T follicular helper cell (primary cell): ENCODE measurements around the gene STXBP3.

Experiments
- DNase-seq: peaks from one replicate; pipeline ENCODE4 v3.0.0-alpha.2; 2020; ENCODE audit warnings: low read depth

The STXBP3 gene

GRCh38 chr1:108801101-108801500 is 54.6 kb downstream of the STXBP3 start:
- DNase-seq, result no peak

- DNase-seq, result no peak
Measured at GRCh38 chr1:108803548-108803947, 57.1 kb downstream of the STXBP3 start.

- DNase-seq, result no peak
Measured at GRCh38 chr1:108808438-108808837, 62.0 kb downstream of the STXBP3 start.

GRCh38 chr1:108811611-108812010 is 65.1 kb downstream of the STXBP3 start:
- DNase-seq, result no peak

- DNase-seq, result no peak
Measured at GRCh38 chr1:108813326-108813725, 66.9 kb downstream of the STXBP3 start.

- DNase-seq, result no peak
Measured at GRCh38 chr1:108814343-108815125, 68.1 kb downstream of the STXBP3 start.

- DNase-seq, result no peak
Measured at GRCh38 chr1:108815566-108815965, 69.1 kb downstream of the STXBP3 start.

GRCh38 chr1:108816049-108816893 is 69.8 kb downstream of the STXBP3 start:
- DNase-seq, result no peak

GRCh38 chr1:108817016-108817415 is 70.5 kb downstream of the STXBP3 start:
- DNase-seq, result no peak

GRCh38 chr1:108817811-108818210 is 71.3 kb downstream of the STXBP3 start:
- no peak for DNase-seq

- DNase-seq, result no peak
Measured at GRCh38 chr1:108819878-108820277, 73.4 kb downstream of the STXBP3 start.

- no peak for DNase-seq
Measured at GRCh38 chr1:108823632-108824031, 77.2 kb downstream of the STXBP3 start.

GRCh38 chr1:108824051-108824450 is 77.6 kb downstream of the STXBP3 start:
- no peak for DNase-seq

- no peak for DNase-seq
Measured at GRCh38 chr1:108826081-108826635, 79.7 kb downstream of the STXBP3 start.

- peak; percentile 54 for DNase-seq
Measured at GRCh38 chr1:108828074-108828961, 81.8 kb downstream of the STXBP3 start.

- no peak for DNase-seq
Measured at GRCh38 chr1:108829498-108829916, 83.0 kb downstream of the STXBP3 start.

- no peak for DNase-seq
Measured at GRCh38 chr1:108830119-108831008, 83.9 kb downstream of the STXBP3 start.

- DNase-seq, result no peak
Measured at GRCh38 chr1:108831225-108831624, 84.8 kb downstream of the STXBP3 start.

GRCh38 chr1:108832929-108833328 is 86.5 kb downstream of the STXBP3 start:
- DNase-seq, result no peak

- no peak for DNase-seq
Measured at GRCh38 chr1:108841703-108842102, 95.2 kb downstream of the STXBP3 start.
